PC-9 (cell line): ENCODE measurements around the gene CCDC33. TPM values are rescaled to one million over a fixed set of nuclear protein-coding genes. Genes with fewer than 3 reads are reported as not detected.

Experiments used
- BruUV-seq: library from RNA; stranded (reverse); fragments of 400-500 nt; replicated peaks from 2 replicates; lab custom pipeline; 2021; lab: Mats Ljungman, UMichigan
- CTCF ChIA-PET: fragments of 300-600 bp; sonication (Branson Sonifier 250); formaldehyde crosslinking; loops from one replicate; lab custom pipeline; 2022; ENCODE audit warnings: antibody characterized with exemption; lab: Charles Lee
- POLR2A ChIA-PET: fragments of 300-600 bp; sonication (Branson Sonifier 250); formaldehyde crosslinking; loops from one replicate; lab custom pipeline; 2022; ENCODE audit warnings: antibody characterized with exemption; ENCODE audit not compliant: unreplicated experiment; lab: Charles Lee
- DNase-seq, 2 experiments: peaks; one replicate each; pipeline versions ENCODE4 v3.0.0 to v3.0.0-alpha.2; 2015 to 2022; ENCODE audit warnings: mixed read lengths in 1 of 2
- H2AFZ ChIP-seq: fragments of 200-600 bp; sonication (generic); 2 replicates; pipeline ENCODE4 v1.8.1; 2017; ENCODE audit warnings: antibody characterized with exemption
- H3F3A ChIP-seq: fragments of 200-600 bp; sonication (generic); 2 replicates; pipeline ENCODE4 v1.8.1; 2017; ENCODE audit warnings: antibody characterized with exemption, mild to moderate bottlenecking, low read depth; ENCODE audit not compliant: insufficient read depth
- H3K27ac ChIP-seq: fragments of 200-600 bp; sonication (generic); 2 replicates; pipeline ENCODE4 v1.6.1; 2016; ENCODE audit warnings: mixed run types
- H3K27me3 ChIP-seq: fragments of 200-600 bp; sonication (generic); 2 replicates; pipeline ENCODE4 v1.6.1; 2016; ENCODE audit warnings: low read depth, mixed run types; ENCODE audit not compliant: insufficient read depth
- H3K36me3 ChIP-seq: fragments of 200-600 bp; sonication (generic); 2 replicates; pipeline ENCODE4 v1.6.1; 2016; ENCODE audit warnings: low read depth, mixed run types
- H3K4me1 ChIP-seq: fragments of 200-600 bp; sonication (generic); replicated peaks from 2 replicates; pipeline ENCODE4 v1.6.1; 2016; ENCODE audit warnings: mixed run types; ENCODE audit not compliant: insufficient read depth
- H3K4me2 ChIP-seq: fragments of 200-600 bp; sonication (generic); 2 replicates; pipeline ENCODE4 v1.6.1; 2017; ENCODE audit warnings: mixed run types
- H3K4me3 ChIP-seq: fragments of 200-600 bp; sonication (generic); 2 replicates; pipeline ENCODE4 v1.6.1; 2016; ENCODE audit warnings: mixed run types
- H3K79me2 ChIP-seq: fragments of 200-600 bp; sonication (generic); 2 replicates; pipeline ENCODE4 v1.6.1; 2017; ENCODE audit warnings: low read depth, mixed run types
- H3K9me2 ChIP-seq: fragments of 200-600 bp; sonication (generic); 2 replicates; pipeline ENCODE4 v1.8.1; 2017; ENCODE audit warnings: mild to moderate bottlenecking; ENCODE audit not compliant: insufficient read depth
- H3K9me3 ChIP-seq: fragments of 200-600 bp; sonication (generic); 2 replicates; pipeline ENCODE4 v1.8.1; 2016; ENCODE audit warnings: low read depth; ENCODE audit not compliant: insufficient read depth
- H4K20me1 ChIP-seq: fragments of 200-600 bp; sonication (generic); 2 replicates; pipeline ENCODE4 v1.8.1; 2017; ENCODE audit not compliant: insufficient read depth
- CTCF ChIP-seq: fragments of 200-600 bp; sonication (generic); conservative IDR thresholded peaks from 2 replicates; pipeline ENCODE4 v1.6.1; 2017; ENCODE audit warnings: mixed run types, antibody characterized with exemption, mild to moderate bottlenecking, moderate library complexity
- EZH2 ChIP-seq: fragments of 200-600 bp; sonication (generic); IDR thresholded peaks from 2 replicates; pipeline ENCODE4 v1.8.0; 2017; ENCODE audit warnings: antibody characterized with exemption, low read depth
- intact Hi-C: fragments of 100-400 bp; cut with micrococcal nuclease; formaldehyde crosslinking; loops from one replicate; pipeline ENCODE4 v1.10.0; 2022; ENCODE audit not compliant: unreplicated experiment
- total RNA-seq: library from RNA; stranded (reverse); gene quantifications from 2 replicates; pipeline ENCODE4 v1.2.3, GENCODE V29; 2021

CCDC33 gene
- total RNA-seq, 1 experiment from 2014 or later: 7.5 TPM

- H3K4me3 ChIP-seq: no peak overlapping the region
- peaks cover 36% of the 10 kb centered on the region for H3K27me3 ChIP-seq
- no peak overlapping the region for H2AFZ ChIP-seq
- no peaks in the 10 kb centered on the region for H3K79me2 ChIP-seq
- BruUV-seq: no TSS peak
- no peak overlapping the region for H3K27ac ChIP-seq
- TF ChIP-seq EZH2: no peak
- no peak for TF ChIP-seq CTCF
- H4K20me1 ChIP-seq: no peaks in the 10 kb centered on the region
- DNase-seq: peak; percentile 47 to 74
- H3F3A ChIP-seq: no peaks in the 10 kb centered on the region
- ChIA-PET CTCF (interaction anchor here (1.2 kb wide), 1 partner anchor 31 kb away, joined by 3 read pairs; no protein-coding TSS in a partner anchor), POLR2A (no interaction called here)
- intact Hi-C loops: no loop called here
- no peaks in the 10 kb centered on the region for H3K9me3 ChIP-seq
- H3K9me2 ChIP-seq: no peaks in the 10 kb centered on the region
- no peaks in the 10 kb centered on the region for H3K36me3 ChIP-seq
- peak overlapping the region; percentile 43; the same call in 1 of the 2 replicates for H3K4me2 ChIP-seq
- no peaks in the 10 kb centered on the region for H3K4me1 ChIP-seq
Measured at GRCh38 chr15:74291101-74292071, 55.3 kb downstream of the CCDC33 start.

GRCh38 chr15:74293021-74293810 lies 57.1 kb downstream of the CCDC33 start:
- H3K4me2 ChIP-seq: no peak overlapping the region
- DNase-seq: no peak
- H3F3A ChIP-seq: no peaks in the 10 kb centered on the region
- no peak overlapping the region for H3K27ac ChIP-seq
- H3K36me3 ChIP-seq: no peaks in the 10 kb centered on the region
- H3K9me3 ChIP-seq: no peaks in the 10 kb centered on the region
- CTCF ChIA-PET: interaction anchor here (1.2 kb wide), 1 partner anchor 29 kb away, joined by 3 read pairs; no protein-coding TSS in a partner anchor
- H2AFZ ChIP-seq: no peak overlapping the region
- H3K4me1 ChIP-seq: no peaks in the 10 kb centered on the region
- no TSS peak for BruUV-seq
- intact Hi-C loops: no loop called here
- no peaks in the 10 kb centered on the region for H3K79me2 ChIP-seq
- no peaks in the 10 kb centered on the region for H4K20me1 ChIP-seq
- TF ChIP-seq EZH2 (no peak), CTCF (no peak)
- H3K27me3 ChIP-seq: peaks cover 22% of the 10 kb centered on the region
- POLR2A ChIA-PET: no interaction called here
- H3K9me2 ChIP-seq: no peaks in the 10 kb centered on the region
- no peak overlapping the region for H3K4me3 ChIP-seq

- H3F3A ChIP-seq: no peaks in the 10 kb centered on the region
- no peaks in the 10 kb centered on the region for H3K4me1 ChIP-seq
- no peak for DNase-seq
- H3K36me3 ChIP-seq: no peaks in the 10 kb centered on the region
- BruUV-seq: no TSS peak
- no peak overlapping the region for H3K4me2 ChIP-seq
- no peak overlapping the region for H2AFZ ChIP-seq
- no peaks in the 10 kb centered on the region for H3K9me2 ChIP-seq
- no peaks in the 10 kb centered on the region for H3K9me3 ChIP-seq
- no peak overlapping the region for H3K27ac ChIP-seq
- peaks cover 16% of the 10 kb centered on the region for H3K27me3 ChIP-seq
- H3K79me2 ChIP-seq: no peaks in the 10 kb centered on the region
- TF ChIP-seq EZH2 (no peak), CTCF (no peak)
- CTCF ChIA-PET: no interaction called here
- no peak overlapping the region for H3K4me3 ChIP-seq
- POLR2A ChIA-PET: no interaction called here
- H4K20me1 ChIP-seq: no peaks in the 10 kb centered on the region
- intact Hi-C loops: no loop called here
Measured at GRCh38 chr15:74294010-74294409, 57.9 kb downstream of the CCDC33 start.
